Measurements from ENCODE around the gene LRP1B.

DNA sequence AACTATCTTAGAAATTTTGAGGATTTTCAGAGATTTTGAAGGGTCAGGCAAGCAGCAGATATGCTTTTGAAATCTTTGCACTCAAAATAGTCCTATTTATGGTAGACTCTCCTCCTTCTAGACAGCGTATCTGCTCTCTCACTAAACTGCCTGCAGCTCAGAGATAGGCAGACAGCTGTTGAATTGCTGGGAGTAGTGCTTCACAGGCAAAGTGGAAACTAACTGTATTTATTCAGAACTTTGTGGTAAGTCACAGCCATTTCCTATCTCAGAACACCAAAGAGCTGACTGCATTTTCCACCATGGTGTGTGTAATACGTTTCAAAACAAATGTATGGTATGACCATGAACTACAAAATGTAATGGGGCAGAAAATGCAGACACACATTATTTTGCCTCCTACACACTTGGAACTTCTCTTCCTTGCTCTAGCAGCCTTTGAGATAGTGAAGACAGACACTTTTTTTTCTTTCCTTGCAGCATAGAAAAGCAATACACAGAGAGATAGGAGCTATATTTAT lies 352.4 kb downstream of the LRP1B start:
- TF ChIP-seq EP300 (conservative IDR thresholded peaks at IDR 0.05; ENCODE audit: poor library complexity, severe bottlenecking), result no peak
- TF ChIP-seq CTCF (IDR thresholded peaks at IDR 0.05; ENCODE audit: poor library complexity, severe bottlenecking), result no peak
- no peak for TF ChIP-seq RAD21 (conservative IDR thresholded peaks at IDR 0.05)
- TF ChIP-seq SMC3 (conservative IDR thresholded peaks at IDR 0.05; ENCODE audit: poor library complexity), result no peak
- TF ChIP-seq, protein P1, sequence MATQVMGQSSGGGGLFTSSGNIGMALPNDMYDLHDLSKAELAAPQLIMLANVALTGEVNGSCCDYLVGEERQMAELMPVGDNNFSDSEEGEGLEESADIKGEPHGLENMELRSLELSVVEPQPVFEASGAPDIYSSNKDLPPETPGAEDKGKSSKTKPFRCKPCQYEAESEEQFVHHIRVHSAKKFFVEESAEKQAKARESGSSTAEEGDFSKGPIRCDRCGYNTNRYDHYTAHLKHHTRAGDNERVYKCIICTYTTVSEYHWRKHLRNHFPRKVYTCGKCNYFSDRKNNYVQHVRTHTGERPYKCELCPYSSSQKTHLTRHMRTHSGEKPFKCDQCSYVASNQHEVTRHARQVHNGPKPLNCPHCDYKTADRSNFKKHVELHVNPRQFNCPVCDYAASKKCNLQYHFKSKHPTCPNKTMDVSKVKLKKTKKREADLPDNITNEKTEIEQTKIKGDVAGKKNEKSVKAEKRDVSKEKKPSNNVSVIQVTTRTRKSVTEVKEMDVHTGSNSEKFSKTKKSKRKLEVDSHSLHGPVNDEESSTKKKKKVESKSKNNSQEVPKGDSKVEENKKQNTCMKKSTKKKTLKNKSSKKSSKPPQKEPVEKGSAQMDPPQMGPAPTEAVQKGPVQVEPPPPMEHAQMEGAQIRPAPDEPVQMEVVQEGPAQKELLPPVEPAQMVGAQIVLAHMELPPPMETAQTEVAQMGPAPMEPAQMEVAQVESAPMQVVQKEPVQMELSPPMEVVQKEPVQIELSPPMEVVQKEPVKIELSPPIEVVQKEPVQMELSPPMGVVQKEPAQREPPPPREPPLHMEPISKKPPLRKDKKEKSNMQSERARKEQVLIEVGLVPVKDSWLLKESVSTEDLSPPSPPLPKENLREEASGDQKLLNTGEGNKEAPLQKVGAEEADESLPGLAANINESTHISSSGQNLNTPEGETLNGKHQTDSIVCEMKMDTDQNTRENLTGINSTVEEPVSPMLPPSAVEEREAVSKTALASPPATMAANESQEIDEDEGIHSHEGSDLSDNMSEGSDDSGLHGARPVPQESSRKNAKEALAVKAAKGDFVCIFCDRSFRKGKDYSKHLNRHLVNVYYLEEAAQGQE (IDR thresholded peaks at IDR 0.05; ENCODE audit: borderline replicate concordance), result no peak
- no peak for TF ChIP-seq EZH2 (IDR thresholded peaks at IDR 0.05; ENCODE audit: borderline replicate concordance, insufficient read depth, low read length, poor library complexity, severe bottlenecking)
- no peak for TF ChIP-seq MXI1 (conservative IDR thresholded peaks at IDR 0.05; ENCODE audit: poor library complexity, severe bottlenecking)
- no peak for TF ChIP-seq POLR2AphosphoS5 (IDR thresholded peaks at IDR 0.05)
- no peak for TF ChIP-seq TAF1 (IDR thresholded peaks at IDR 0.05; ENCODE audit: low read depth)

All from neural cell (in vitro differentiated cells).